ENCODE data around the gene ANXA2. TPM values are rescaled to one million over a fixed set of nuclear protein-coding genes. Genes with fewer than 3 reads are reported as not detected.
"Not testable (repeated sequence)": the region's sequence is repeated elsewhere in the genome, so short reads cannot be mapped to it uniquely, and the experiment has no call there.

Gene ANXA2
- total RNA-seq, 1 donor from 2014 or later: 925 TPM

GRCh38 chr15:60411774-60412425, 14.1 kb upstream of the ANXA2 start:
- Mint-ChIP-seq H3K27ac (ENCODE audit: unreplicated experiment) (peak overlapping the region; percentile 55), H3K9me3 (ENCODE audit: unreplicated experiment) (no peaks in the 10 kb centered on the region), H3K4me1 (ENCODE audit: low read depth, unreplicated experiment) (peaks cover 7% of the 10 kb centered on the region), H3K27me3 (ENCODE audit: unreplicated experiment) (peaks cover 3% of the 10 kb centered on the region), H3K36me3 (ENCODE audit: unreplicated experiment) (no peaks in the 10 kb centered on the region), H3K4me3 (ENCODE audit: unreplicated experiment) (no peak overlapping the region)
- TF ChIP-seq, protein P1, sequence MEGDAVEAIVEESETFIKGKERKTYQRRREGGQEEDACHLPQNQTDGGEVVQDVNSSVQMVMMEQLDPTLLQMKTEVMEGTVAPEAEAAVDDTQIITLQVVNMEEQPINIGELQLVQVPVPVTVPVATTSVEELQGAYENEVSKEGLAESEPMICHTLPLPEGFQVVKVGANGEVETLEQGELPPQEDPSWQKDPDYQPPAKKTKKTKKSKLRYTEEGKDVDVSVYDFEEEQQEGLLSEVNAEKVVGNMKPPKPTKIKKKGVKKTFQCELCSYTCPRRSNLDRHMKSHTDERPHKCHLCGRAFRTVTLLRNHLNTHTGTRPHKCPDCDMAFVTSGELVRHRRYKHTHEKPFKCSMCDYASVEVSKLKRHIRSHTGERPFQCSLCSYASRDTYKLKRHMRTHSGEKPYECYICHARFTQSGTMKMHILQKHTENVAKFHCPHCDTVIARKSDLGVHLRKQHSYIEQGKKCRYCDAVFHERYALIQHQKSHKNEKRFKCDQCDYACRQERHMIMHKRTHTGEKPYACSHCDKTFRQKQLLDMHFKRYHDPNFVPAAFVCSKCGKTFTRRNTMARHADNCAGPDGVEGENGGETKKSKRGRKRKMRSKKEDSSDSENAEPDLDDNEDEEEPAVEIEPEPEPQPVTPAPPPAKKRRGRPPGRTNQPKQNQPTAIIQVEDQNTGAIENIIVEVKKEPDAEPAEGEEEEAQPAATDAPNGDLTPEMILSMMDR (IDR thresholded peaks at IDR 0.05; ENCODE audit: partially characterized antibody, unreplicated experiment): no peak
- no peak for DNase-seq

DNA sequence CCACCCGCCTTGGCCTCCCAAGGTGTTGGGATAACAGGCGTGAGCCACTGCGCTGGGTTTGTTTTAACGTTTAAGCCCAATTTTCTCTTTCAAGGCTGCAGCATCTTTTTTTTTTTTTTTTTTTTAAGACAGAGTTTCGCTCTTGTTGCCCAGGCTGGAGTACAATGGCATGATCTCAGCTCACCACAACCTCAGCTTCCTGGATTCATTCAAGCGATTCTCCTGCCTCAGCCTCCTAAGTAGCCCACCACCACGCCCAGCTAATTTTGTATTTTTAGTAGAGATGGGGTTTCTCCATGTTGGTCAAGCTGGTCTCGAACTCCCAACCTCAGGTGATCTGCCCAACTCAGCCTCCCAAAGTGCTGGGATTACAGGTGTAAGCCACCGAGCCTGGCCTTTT, 12.6 kb upstream of the ANXA2 start:
- not testable (repeated sequence) for H3K4me1 Mint-ChIP-seq (ENCODE audit: low read depth, unreplicated experiment); H3K27ac Mint-ChIP-seq (ENCODE audit: unreplicated experiment); H3K4me3 Mint-ChIP-seq (ENCODE audit: unreplicated experiment); H3K9me3 Mint-ChIP-seq (ENCODE audit: unreplicated experiment); H3K36me3 Mint-ChIP-seq (ENCODE audit: unreplicated experiment); H3K27me3 Mint-ChIP-seq (ENCODE audit: unreplicated experiment); DNase-seq

GRCh38 chr15:60408463-60408981, 10.7 kb upstream of the ANXA2 start:
- H3K9me3 Mint-ChIP-seq (ENCODE audit: unreplicated experiment): no peaks in the 10 kb centered on the region
- TF ChIP-seq, protein P1 (IDR thresholded peaks at IDR 0.05; ENCODE audit: partially characterized antibody, unreplicated experiment): no peak
- H3K36me3 Mint-ChIP-seq (ENCODE audit: unreplicated experiment): no peaks in the 10 kb centered on the region
- H3K27ac Mint-ChIP-seq (ENCODE audit: unreplicated experiment): no peak overlapping the region
- no peak overlapping the region for H3K4me3 Mint-ChIP-seq (ENCODE audit: unreplicated experiment)
- no peak for DNase-seq
- peaks cover 4% of the 10 kb centered on the region for H3K27me3 Mint-ChIP-seq (ENCODE audit: unreplicated experiment)
- peaks cover 9% of the 10 kb centered on the region for H3K4me1 Mint-ChIP-seq (ENCODE audit: low read depth, unreplicated experiment)

GRCh38 chr15:60407415-60407805, 9.6 kb upstream of the ANXA2 start:
- Mint-ChIP-seq H3K27ac (ENCODE audit: unreplicated experiment) (no peak overlapping the region), H3K36me3 (ENCODE audit: unreplicated experiment) (no peaks in the 10 kb centered on the region), H3K9me3 (ENCODE audit: unreplicated experiment) (no peaks in the 10 kb centered on the region), H3K27me3 (ENCODE audit: unreplicated experiment) (peaks cover 4% of the 10 kb centered on the region), H3K4me3 (ENCODE audit: unreplicated experiment) (no peak overlapping the region), H3K4me1 (ENCODE audit: low read depth, unreplicated experiment) (peaks cover 9% of the 10 kb centered on the region)
- DNase-seq: no peak
- TF ChIP-seq, protein P1 (IDR thresholded peaks at IDR 0.05; ENCODE audit: partially characterized antibody, unreplicated experiment): no peak

GRCh38 chr15:60406513-60407414, 9.0 kb upstream of the ANXA2 start:
- H3K36me3 Mint-ChIP-seq (ENCODE audit: unreplicated experiment): no peaks in the 10 kb centered on the region
- H3K27me3 Mint-ChIP-seq (ENCODE audit: unreplicated experiment): peaks cover 4% of the 10 kb centered on the region
- TF ChIP-seq, protein P1 (IDR thresholded peaks at IDR 0.05; ENCODE audit: partially characterized antibody, unreplicated experiment): no peak
- no peak for DNase-seq
- H3K4me1 Mint-ChIP-seq (ENCODE audit: low read depth, unreplicated experiment): peaks cover 8% of the 10 kb centered on the region
- no peak overlapping the region for H3K4me3 Mint-ChIP-seq (ENCODE audit: unreplicated experiment)
- H3K9me3 Mint-ChIP-seq (ENCODE audit: unreplicated experiment): no peaks in the 10 kb centered on the region
- H3K27ac Mint-ChIP-seq (ENCODE audit: unreplicated experiment): no peak overlapping the region
